HepG2 (cell line): ENCODE data around the gene FAM193A.

Experiments used
- ELF4 ChIP-seq: sonication (generic); formaldehyde crosslinking; IDR thresholded peaks from 2 replicates; pipeline ENCODE4 v1.5.0; 2020; ENCODE audit warnings: missing genetic modification reagents, mild to moderate bottlenecking, moderate library complexity, borderline replicate concordance
- FOXM1 ChIP-seq: sonication (generic); formaldehyde crosslinking; IDR thresholded peaks from 2 replicates; pipeline ENCODE4 v1.5.0; 2020; ENCODE audit warnings: missing genetic modification reagents
- RNF219 ChIP-seq: sonication (generic); formaldehyde crosslinking; IDR thresholded peaks from 2 replicates; pipeline ENCODE4 v1.5.0; 2020; ENCODE audit warnings: mild to moderate bottlenecking, missing genetic modification reagents
- TCF7 ChIP-seq: sonication (generic); IDR thresholded peaks from 2 replicates; pipeline ENCODE4 v1.6.1; 2016; ENCODE audit warnings: antibody characterized with exemption, low read depth
- ZNF274 ChIP-seq: sonication (generic); formaldehyde crosslinking; IDR thresholded peaks from 2 replicates; pipeline ENCODE4 v1.5.1; 2020; ENCODE audit warnings: mild to moderate bottlenecking, missing genetic modification reagents
- ZNF557 ChIP-seq: sonication (generic); formaldehyde crosslinking; IDR thresholded peaks from 2 replicates; pipeline ENCODE4 v1.4.0; 2020; ENCODE audit warnings: missing genetic modification reagents
- TF ChIP-seq, protein P1 (sequence below): sonication (generic); formaldehyde crosslinking; IDR thresholded peaks from 2 replicates; pipeline ENCODE4 v1.8.0; 2022; ENCODE audit warnings: mild to moderate bottlenecking, missing genetic modification reagents, borderline replicate concordance
- TF ChIP-seq, protein P2 (sequence below): sonication (generic); formaldehyde crosslinking; IDR thresholded peaks from 2 replicates; pipeline ENCODE4 v1.8.0; 2022; ENCODE audit warnings: mild to moderate bottlenecking, missing genetic modification reagents; ENCODE audit not compliant: insufficient replicate concordance
- TF ChIP-seq, protein P3 (sequence below): sonication (generic); formaldehyde crosslinking; IDR thresholded peaks from 2 replicates; pipeline ENCODE4 v1.5.0; 2020; ENCODE audit warnings: missing genetic modification reagents, mild to moderate bottlenecking, borderline replicate concordance

- TF ChIP-seq ELF4, result no peak
- TF ChIP-seq TCF7, result no peak
- no peak for TF ChIP-seq FOXM1 (CRISPR knock-in tag)
- TF ChIP-seq, protein P1, sequence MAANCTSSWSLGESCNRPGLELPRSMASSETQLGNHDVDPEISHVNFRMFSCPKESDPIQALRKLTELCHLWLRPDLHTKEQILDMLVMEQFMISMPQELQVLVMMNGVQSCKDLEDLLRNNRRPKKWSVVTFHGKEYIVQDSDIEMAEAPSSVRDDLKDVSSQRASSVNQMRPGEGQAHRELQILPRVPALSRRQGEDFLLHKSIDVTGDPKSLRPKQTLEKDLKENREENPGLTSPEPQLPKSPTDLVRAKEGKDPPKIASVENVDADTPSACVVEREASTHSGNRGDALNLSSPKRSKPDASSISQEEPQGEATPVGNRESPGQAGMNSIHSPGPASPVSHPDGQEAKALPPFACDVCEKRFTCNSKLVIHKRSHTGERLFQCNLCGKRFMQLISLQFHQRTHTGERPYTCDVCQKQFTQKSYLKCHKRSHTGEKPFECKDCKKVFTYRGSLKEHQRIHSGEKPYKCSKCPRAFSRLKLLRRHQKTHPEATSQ (CRISPR knock-in tag), result no peak
- no peak for TF ChIP-seq ZNF557 (CRISPR knock-in tag)
- TF ChIP-seq RNF219 (CRISPR knock-in tag), result no peak
- TF ChIP-seq ZNF274 (CRISPR knock-in tag), result no peak
- TF ChIP-seq, protein P2, sequence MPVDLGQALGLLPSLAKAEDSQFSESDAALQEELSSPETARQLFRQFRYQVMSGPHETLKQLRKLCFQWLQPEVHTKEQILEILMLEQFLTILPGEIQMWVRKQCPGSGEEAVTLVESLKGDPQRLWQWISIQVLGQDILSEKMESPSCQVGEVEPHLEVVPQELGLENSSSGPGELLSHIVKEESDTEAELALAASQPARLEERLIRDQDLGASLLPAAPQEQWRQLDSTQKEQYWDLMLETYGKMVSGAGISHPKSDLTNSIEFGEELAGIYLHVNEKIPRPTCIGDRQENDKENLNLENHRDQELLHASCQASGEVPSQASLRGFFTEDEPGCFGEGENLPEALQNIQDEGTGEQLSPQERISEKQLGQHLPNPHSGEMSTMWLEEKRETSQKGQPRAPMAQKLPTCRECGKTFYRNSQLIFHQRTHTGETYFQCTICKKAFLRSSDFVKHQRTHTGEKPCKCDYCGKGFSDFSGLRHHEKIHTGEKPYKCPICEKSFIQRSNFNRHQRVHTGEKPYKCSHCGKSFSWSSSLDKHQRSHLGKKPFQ, result no peak
- TF ChIP-seq, protein P3, sequence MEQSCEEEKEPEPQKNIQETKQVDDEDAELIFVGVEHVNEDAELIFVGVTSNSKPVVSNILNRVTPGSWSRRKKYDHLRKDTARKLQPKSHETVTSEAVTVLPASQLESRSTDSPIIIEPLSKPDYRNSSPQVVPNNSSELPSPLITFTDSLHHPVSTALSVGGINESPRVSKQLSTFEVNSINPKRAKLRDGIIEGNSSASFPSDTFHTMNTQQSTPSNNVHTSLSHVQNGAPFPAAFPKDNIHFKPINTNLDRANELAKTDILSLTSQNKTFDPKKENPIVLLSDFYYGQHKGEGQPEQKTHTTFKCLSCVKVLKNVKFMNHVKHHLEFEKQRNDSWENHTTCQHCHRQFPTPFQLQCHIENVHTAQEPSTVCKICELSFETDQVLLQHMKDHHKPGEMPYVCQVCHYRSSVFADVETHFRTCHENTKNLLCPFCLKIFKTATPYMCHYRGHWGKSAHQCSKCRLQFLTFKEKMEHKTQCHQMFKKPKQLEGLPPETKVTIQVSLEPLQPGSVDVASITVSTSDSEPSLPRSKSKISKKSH (CRISPR knock-in tag), result no peak
Observed at GRCh38 chr4:2570036-2570435, 33.6 kb downstream of the FAM193A start.
